GM13977 (cell line): ENCODE data around the gene LGR4.
"Not testable (repeated sequence)": the region's sequence is repeated elsewhere in the genome, so short reads cannot be mapped to it uniquely, and the experiment has no call there.

Source experiments
- DNase-seq: peaks from one replicate; pipeline ENCODE4 v3.0.0; 2012; ENCODE audit warnings: low spot score
- CTCF ChIP-seq: IDR thresholded peaks from 2 replicates; pipeline ENCODE4 v1.5.1; 2012; ENCODE audit warnings: mild to moderate bottlenecking, control low read depth; ENCODE audit not compliant: insufficient read depth; ENCODE audit errors: extremely low read depth, missing control alignments
- in situ Hi-C: fragments of 300-500 bp; cut with MboI; formaldehyde crosslinking; loops from one replicate; pipeline ENCODE4 v1.12.0; 2022; ENCODE audit warnings: low sequenced_read_pairs, low pct_unique_long_range_greater_than_20kb, mixed read lengths, inconsistent platforms; ENCODE audit not compliant: unreplicated experiment

Gene LGR4

GRCh38 chr11:27329867-27330632 lies 142.5 kb downstream of the LGR4 start:
- in situ Hi-C loops: no loop called here

GRCh38 chr11:27328614-27329013 lies 144.0 kb downstream of the LGR4 start:
- no peak for DNase-seq
- in situ Hi-C loops: no loop called here
- no peak for TF ChIP-seq CTCF

More at GRCh38 chr11:27329867-27330632, 142.5 kb downstream of the LGR4 start:
- DNase-seq: no peak
- no peak for TF ChIP-seq CTCF

GRCh38 chr11:27327064-27327463 lies 145.5 kb downstream of the LGR4 start:
- in situ Hi-C loops, DNase-seq: not testable (repeated sequence)

GRCh38 chr11:27322196-27322595 lies 150.4 kb downstream of the LGR4 start:
- in situ Hi-C loops, DNase-seq: not testable (repeated sequence)

- DNase-seq, in situ Hi-C loops: not testable (repeated sequence)
Measured at GRCh38 chr11:27321340-27321739, 151.2 kb downstream of the LGR4 start.

GRCh38 chr11:27319072-27319471 lies 153.5 kb downstream of the LGR4 start:
- in situ Hi-C loops: no loop called here
- peak; percentile 68 for DNase-seq
- TF ChIP-seq CTCF: no peak

GRCh38 chr11:27317751-27318150 lies 154.8 kb downstream of the LGR4 start:
- in situ Hi-C loops: no loop called here
- TF ChIP-seq CTCF: no peak
- DNase-seq: no peak
